HG02840 (cell line): ENCODE measurements around the gene NEURL1B.

Experiments used
- ATAC-seq: cut with Tn5 transposase; IDR thresholded peaks from one replicate; pipeline ENCODE4 v1.9.1; 2021; ENCODE audit warnings: mild to moderate bottlenecking, moderate library complexity, moderate number of reproducible peaks; ENCODE audit not compliant: unreplicated experiment, low FRiP score

Gene NEURL1B

DNA sequence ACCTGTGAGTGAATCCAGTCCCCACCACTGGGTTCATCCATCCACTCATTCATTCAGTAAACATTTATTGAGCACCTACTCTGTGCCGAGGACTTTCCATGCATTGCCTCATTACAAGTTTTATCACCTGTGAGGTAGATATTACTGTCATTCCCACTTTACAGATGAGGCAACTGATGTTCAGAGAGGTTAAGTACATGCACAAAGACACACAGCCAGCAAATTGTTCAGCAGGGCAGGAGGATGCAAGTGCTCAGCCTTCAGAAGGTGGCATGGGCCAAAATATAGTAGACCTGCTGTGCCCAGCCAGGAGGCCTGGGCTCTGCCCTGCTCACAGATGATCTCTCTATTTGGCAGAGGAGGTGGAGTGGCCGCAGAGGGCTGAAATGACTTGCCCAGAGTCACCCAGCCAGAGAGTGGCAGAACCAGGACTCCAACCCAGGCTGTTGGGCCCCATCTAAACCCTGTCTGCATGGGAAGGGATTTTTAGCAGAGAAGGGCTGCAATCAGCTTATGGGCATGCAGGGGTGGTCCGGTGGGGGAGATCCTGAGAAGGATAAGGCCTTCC is 7.6 kb upstream of the NEURL1B start:
- no peak for ATAC-seq

GRCh38 chr5:172634106-172634899 is 6.8 kb upstream of the NEURL1B start:
- ATAC-seq, result no peak

- no peak for ATAC-seq
Measured at GRCh38 chr5:172635038-172635437, 6.0 kb upstream of the NEURL1B start.

- no peak for ATAC-seq
Measured at GRCh38 chr5:172636279-172637050, 4.6 kb upstream of the NEURL1B start.

DNA sequence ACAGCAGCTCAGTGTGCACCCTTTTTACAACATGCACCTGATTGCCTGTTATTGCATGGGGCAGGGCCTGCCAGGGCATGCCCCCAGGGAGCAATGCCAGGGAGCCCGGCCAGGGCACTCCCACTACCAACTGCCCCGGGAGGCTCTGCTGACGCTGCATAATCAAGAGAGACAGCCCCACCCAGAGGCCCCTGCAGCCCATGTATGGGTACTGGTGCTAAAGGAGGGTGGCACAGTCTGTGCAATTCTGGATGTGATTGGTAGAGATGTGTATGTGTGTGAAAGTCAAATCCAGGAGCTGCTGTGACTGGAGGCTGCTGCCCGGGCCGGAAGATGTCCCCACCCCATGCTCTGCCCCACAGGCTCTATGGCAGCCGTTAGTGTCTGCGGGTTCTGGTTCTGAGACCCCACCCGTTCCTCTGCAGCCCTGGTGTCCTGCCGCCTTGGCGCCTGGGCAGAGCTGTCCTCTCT is 3.9 kb upstream of the NEURL1B start:
- no peak for ATAC-seq

DNA sequence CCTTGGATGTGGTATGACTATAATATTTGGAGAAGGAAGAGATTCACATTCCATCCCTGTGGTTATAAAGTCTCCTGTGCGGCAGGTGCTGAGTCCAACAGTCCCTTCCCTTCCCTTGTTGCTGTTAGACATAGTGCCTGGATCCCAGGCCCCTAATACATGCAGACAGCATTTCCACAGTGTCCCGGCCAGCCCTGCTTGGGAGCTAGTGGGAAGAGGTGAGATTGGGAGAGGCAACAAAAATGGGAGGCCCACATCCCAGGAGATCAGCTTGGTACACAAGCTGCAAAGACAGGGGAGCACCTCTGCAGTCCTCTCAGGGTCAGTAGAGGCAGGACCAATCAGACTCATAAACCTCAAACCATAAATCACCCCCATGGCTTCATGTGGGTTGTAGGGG is 3.3 kb upstream of the NEURL1B start:
- no peak for ATAC-seq

GRCh38 chr5:172638209-172638768 is 2.8 kb upstream of the NEURL1B start:
- ATAC-seq, result no peak

GRCh38 chr5:172640139-172640538 is 924 bp upstream of the NEURL1B start:
- ATAC-seq, result no peak

GRCh38 chr5:172641359-172642050 is 442 bp downstream of the NEURL1B start:
- no peak for ATAC-seq

DNA sequence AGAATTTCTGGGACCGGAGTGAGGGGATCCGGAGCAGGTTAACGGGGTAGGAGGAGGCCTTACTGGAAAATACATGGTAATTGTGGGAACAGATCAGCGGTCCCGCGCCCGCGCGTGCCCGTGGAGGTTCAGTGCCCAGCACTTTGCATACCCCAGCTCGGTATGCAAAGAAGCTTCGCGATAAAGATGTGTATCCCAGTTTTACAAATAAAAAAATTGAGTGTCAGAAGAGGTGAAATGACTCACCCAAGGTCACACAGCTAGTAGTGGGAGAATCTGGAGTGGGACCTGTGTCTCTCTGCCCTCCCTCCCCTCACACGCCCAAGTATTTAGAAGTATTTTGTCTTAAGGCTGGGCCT is 967 bp downstream of the NEURL1B start:
- ATAC-seq, result no peak

DNA sequence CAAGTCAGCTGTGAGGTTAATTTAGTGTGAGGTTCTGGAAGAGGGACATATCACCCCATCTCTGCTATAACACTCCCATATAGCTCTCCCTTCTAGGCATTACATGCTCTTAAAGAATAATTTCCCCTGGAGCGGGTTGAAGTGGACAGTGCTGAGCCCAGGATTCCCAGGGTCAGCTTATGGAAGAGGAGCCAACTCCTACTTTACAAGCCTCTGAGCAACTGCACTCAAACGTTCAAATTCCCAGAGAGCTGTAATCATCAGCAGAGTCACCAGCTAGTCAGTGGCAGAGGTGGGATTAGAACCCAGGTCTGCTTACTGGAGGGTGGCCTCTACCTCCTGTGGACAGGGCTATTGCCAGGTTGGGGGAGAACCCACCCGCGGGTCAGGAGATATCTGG is 1.4 kb downstream of the NEURL1B start:
- ATAC-seq, result no peak

DNA sequence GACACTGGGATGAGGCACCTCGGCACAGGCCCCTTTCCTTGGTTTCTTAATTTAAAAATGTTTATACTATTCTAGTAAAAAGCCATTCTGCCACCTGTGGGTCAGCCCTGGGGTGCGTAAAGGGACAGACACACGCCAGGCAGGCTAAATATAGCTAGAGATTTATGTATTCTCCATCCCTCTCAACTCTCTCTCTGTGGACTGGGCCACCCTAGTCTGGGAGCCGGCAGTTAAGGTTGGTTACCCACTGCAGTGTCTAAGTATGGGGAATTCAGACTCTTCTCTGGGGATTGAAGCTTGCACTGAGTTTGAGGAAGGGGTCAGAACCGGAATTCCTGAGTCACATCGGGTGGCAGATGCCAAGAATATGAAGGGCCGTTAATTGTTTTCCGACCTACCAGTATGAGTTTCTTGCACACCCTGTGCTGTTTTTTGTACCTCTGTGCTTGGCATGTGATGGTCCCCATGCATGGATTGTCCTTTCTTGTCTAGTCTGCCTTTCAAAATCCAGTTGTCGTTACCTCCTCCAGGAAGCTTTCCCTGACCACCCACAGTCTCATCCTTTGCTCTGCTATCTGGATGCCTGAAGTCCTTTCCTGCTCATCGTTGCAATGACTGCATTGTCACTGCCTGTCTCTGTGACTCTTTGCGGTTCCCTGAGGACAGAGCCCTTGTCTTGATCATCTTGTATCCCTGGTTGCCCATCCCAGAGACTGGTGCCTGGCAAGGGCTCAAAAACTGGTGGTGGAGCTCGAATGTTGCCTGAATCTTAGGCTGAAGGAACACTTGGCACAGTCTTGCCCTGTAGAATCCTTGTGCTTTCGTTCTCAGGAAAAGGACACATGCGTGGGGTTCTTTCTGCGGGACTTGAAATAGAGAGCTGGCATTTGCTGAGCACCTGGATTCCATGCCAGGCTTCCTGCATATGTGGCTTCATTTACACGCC is 2.1 kb downstream of the NEURL1B start:
- ATAC-seq, result no peak

DNA sequence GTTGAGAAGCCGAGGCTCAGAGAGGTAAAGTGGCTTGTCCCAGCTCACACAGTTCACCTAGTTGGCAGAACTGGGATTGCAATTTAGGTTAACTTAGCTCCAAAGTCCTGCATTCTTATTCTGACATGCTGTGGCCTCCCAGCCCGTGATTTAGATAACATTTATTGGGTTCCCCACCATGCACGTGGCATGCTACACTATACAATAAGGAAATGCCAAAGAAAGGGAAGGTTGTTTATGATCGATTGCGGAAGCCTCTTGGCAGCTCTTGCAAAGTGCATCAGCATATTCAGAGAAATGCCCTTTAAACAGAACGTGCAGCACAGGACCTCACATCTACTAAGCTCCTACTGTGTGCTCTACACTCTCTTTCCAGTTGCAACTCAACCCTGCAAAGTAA is 3.2 kb downstream of the NEURL1B start:
- no peak for ATAC-seq

DNA sequence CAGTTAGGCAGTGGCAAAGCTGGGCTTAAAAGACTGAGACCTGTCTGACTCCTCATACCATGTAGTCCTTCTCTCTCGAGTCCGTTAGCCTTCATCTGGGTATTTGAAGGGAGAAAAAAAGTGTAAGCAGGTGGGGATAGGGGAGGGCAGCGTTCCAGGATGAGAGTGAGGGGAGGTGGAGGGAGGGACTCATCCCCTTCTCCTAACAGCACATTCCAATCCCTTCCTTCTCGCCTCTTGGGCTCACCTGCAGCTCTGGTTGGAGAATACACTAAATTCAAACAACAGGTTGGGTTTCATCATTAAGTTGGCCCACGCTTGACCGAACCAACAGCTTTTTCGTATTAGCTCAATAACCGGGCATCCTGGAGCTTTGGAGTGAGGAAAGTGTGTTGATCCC is 3.6 kb downstream of the NEURL1B start:
- no peak for ATAC-seq

DNA sequence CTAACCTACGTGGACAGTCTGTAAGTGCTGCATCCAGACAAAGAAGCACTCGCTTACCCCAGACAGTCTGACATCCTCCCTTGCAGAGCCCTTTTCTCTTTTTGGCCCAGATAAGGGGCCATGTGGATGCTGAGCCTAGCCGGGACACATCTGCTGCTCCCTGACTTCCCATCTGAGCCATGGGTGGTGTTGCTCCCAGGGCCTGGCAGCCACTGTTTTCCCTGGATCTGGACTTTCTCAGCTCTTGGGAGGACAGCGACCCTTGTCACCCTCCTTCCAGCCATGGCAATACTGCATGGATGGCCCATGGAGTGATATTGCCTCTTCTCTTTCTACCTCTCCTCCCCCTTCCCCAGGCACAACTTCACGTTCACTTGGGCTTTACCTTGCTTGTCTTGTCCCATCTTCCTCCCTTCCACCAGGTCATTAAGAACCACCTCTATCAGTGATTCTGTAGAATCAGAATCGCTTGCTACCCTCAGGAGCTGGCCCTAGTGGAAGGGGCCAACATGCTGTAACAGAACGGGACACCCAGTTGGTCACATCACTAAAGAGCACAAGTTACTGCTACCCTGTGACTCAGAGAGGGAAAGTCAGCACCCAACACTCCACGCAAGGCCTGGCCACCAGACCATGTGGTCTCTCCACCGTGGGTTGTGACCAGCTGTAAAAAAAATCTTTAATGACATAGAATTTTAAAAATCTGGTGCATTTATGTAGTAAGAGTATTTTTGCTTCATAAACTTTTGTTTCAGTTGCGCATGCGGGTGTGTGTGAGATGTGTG is 4.4 kb downstream of the NEURL1B start:
- ATAC-seq, result no peak

GRCh38 chr5:172646716-172647285 is 5.7 kb downstream of the NEURL1B start:
- no peak for ATAC-seq

- no peak for ATAC-seq
Measured at GRCh38 chr5:172647352-172648012, 6.4 kb downstream of the NEURL1B start.

DNA sequence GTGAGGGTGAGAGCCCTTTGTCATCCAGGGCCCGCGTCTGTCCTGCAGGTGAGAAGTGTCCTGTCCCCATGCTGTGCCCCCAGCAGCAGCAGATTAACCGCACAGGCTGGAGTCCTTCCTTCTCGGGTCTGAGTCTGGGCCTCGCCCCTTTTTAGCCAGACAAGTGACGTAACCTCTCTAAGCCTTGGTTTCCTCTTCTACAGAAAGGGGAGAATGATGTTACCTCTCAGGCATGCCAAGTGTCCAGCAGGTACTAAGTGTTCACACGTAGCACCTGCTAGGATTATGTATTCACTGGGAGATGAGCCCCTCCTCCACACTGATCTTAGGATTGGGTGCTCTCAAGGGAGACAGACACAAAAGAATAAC is 6.9 kb downstream of the NEURL1B start:
- no peak for ATAC-seq
